Loucy (cell line): ENCODE measurements around the gene POU5F1.

Experiments
- H2AFZ ChIP-seq: fragments of 200-600 bp; sonication (generic); 2 replicates; pipeline ENCODE4 v1.6.0; 2016; ENCODE audit warnings: antibody characterized with exemption, mild to moderate bottlenecking, low read length, moderate library complexity
- H3F3A ChIP-seq: fragments of 200-600 bp; 2 replicates; pipeline ENCODE4 v1.6.0; 2016; ENCODE audit warnings: antibody characterized with exemption, low read depth, mild to moderate bottlenecking
- H3K27me3 ChIP-seq: fragments of 200-600 bp; sonication (generic); 2 replicates; pipeline ENCODE4 v1.6.1; 2014; ENCODE audit warnings: low read length, mild to moderate bottlenecking; ENCODE audit not compliant: insufficient read depth, poor library complexity, severe bottlenecking
- H3K36me3 ChIP-seq: fragments of 200-600 bp; sonication (generic); 2 replicates; pipeline ENCODE4 v1.6.1; 2016; ENCODE audit warnings: low read length; ENCODE audit not compliant: insufficient read depth
- H3K4me1 ChIP-seq: fragments of 200-600 bp; sonication (generic); 2 replicates; pipeline ENCODE4 v1.5.1; 2014; ENCODE audit warnings: low read length, mild to moderate bottlenecking; ENCODE audit not compliant: insufficient read depth, poor library complexity, severe bottlenecking
- H3K4me2 ChIP-seq: fragments of 200-600 bp; sonication (generic); 2 replicates; pipeline ENCODE4 v1.6.0; 2014; ENCODE audit warnings: antibody characterized with exemption, low read length, low read depth, mild to moderate bottlenecking; ENCODE audit not compliant: poor library complexity, severe bottlenecking
- H3K4me3 ChIP-seq: fragments of 200-600 bp; sonication (generic); 2 replicates; pipeline ENCODE4 v1.5.1; 2014; ENCODE audit warnings: low read length, mild to moderate bottlenecking, mixed read lengths; ENCODE audit not compliant: poor library complexity, severe bottlenecking
- H3K79me2 ChIP-seq: fragments of 200-600 bp; sonication (generic); 2 replicates; pipeline ENCODE4 v1.6.1; 2014; ENCODE audit warnings: low read length; ENCODE audit not compliant: insufficient read depth
- H3K9ac ChIP-seq: fragments of 200-600 bp; sonication (generic); 2 replicates; pipeline ENCODE4 v1.6.0; 2014; ENCODE audit warnings: mild to moderate bottlenecking, low read depth, low read length, moderate library complexity; ENCODE audit not compliant: poor library complexity, severe bottlenecking
- H3K9me2 ChIP-seq: fragments of 200-600 bp; sonication (generic); replicated peaks from 2 replicates; pipeline ENCODE4 v1.6.1; 2016; ENCODE audit warnings: low read depth, low read length, mixed read lengths
- H3K9me3 ChIP-seq: fragments of 200-600 bp; sonication (generic); 2 replicates; pipeline ENCODE4 v1.6.1; 2014; ENCODE audit warnings: mild to moderate bottlenecking, antibody characterized with exemption, low read length, low read depth; ENCODE audit not compliant: insufficient read depth
- H4K20me1 ChIP-seq: fragments of 200-600 bp; sonication (generic); 2 replicates; pipeline ENCODE4 v1.6.0; 2014; ENCODE audit warnings: antibody characterized with exemption, low read length, mild to moderate bottlenecking; ENCODE audit not compliant: insufficient read depth, poor library complexity, severe bottlenecking
- EZH2phosphoT487 ChIP-seq: fragments of 200-600 bp; IDR thresholded peaks from 2 replicates; pipeline ENCODE4 v1.6.1; 2018; ENCODE audit warnings: antibody characterized with exemption, mild to moderate bottlenecking, moderate library complexity, borderline replicate concordance
- TF ChIP-seq, protein P1 (sequence below): fragments of 200-600 bp; sonication (generic); conservative IDR thresholded peaks from 2 replicates; pipeline ENCODE4 v1.5.1; 2014; ENCODE audit warnings: mild to moderate bottlenecking, antibody characterized with exemption, low read length

POU5F1 gene

GRCh38 chr6:31140643-31141042 lies 29.8 kb downstream of the POU5F1 start:
- H3K36me3 ChIP-seq, result no peaks in the 10 kb centered on the region
- no peaks in the 10 kb centered on the region for H3K79me2 ChIP-seq
- no peaks in the 10 kb centered on the region for H4K20me1 ChIP-seq
- H3K9ac ChIP-seq, result no peak overlapping the region
- no peak overlapping the region for H2AFZ ChIP-seq
- H3K4me2 ChIP-seq, result no peak overlapping the region
- H3K4me3 ChIP-seq, result no peak overlapping the region
- no peaks in the 10 kb centered on the region for H3K9me3 ChIP-seq
- H3F3A ChIP-seq, result no peaks in the 10 kb centered on the region
- no peaks in the 10 kb centered on the region for H3K27me3 ChIP-seq
- TF ChIP-seq EZH2phosphoT487, result no peak
- TF ChIP-seq, protein P1, sequence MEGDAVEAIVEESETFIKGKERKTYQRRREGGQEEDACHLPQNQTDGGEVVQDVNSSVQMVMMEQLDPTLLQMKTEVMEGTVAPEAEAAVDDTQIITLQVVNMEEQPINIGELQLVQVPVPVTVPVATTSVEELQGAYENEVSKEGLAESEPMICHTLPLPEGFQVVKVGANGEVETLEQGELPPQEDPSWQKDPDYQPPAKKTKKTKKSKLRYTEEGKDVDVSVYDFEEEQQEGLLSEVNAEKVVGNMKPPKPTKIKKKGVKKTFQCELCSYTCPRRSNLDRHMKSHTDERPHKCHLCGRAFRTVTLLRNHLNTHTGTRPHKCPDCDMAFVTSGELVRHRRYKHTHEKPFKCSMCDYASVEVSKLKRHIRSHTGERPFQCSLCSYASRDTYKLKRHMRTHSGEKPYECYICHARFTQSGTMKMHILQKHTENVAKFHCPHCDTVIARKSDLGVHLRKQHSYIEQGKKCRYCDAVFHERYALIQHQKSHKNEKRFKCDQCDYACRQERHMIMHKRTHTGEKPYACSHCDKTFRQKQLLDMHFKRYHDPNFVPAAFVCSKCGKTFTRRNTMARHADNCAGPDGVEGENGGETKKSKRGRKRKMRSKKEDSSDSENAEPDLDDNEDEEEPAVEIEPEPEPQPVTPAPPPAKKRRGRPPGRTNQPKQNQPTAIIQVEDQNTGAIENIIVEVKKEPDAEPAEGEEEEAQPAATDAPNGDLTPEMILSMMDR, result no peak
- no peaks in the 10 kb centered on the region for H3K9me2 ChIP-seq
- peaks cover 3% of the 10 kb centered on the region for H3K4me1 ChIP-seq

GRCh38 chr6:31139599-31139998 lies 30.9 kb downstream of the POU5F1 start:
- Histone ChIP-seq H3K9ac (no peak overlapping the region), H3K27me3 (no peaks in the 10 kb centered on the region), H2AFZ (no peak overlapping the region), H3K4me2 (no peak overlapping the region), H3F3A (no peaks in the 10 kb centered on the region), H4K20me1 (no peaks in the 10 kb centered on the region), H3K4me3 (no peak overlapping the region), H3K36me3 (no peaks in the 10 kb centered on the region), H3K4me1 (peaks cover 3% of the 10 kb centered on the region), H3K79me2 (no peaks in the 10 kb centered on the region), H3K9me2 (no peaks in the 10 kb centered on the region), H3K9me3 (no peaks in the 10 kb centered on the region)
- no peak for TF ChIP-seq EZH2phosphoT487
- TF ChIP-seq, protein P1, result no peak

GRCh38 chr6:31138982-31139381 lies 31.5 kb downstream of the POU5F1 start, which contains the start of gene PSORS1C2:
Gene PSORS1C2, minus strand, starts transcription at chr6:31139066. Its CDS starts 40 bp downstream, at chr6:31139026.
- peak within 1 kb of the TSS; percentile 64 for H2AFZ ChIP-seq
- no peak within 1 kb of the TSS for H3K4me3 ChIP-seq

More at GRCh38 chr6:31138982-31139381, 31.5 kb downstream of the POU5F1 start, which contains the start of gene PSORS1C2:
- no peaks in the 10 kb centered on the region for H4K20me1 ChIP-seq
- no peaks in the 10 kb centered on the region for H3F3A ChIP-seq
- TF ChIP-seq, protein P1, result no peak
- TF ChIP-seq EZH2phosphoT487, result no peak
- H3K9me2 ChIP-seq, result no peaks in the 10 kb centered on the region
- peak within 1 kb of the TSS; percentile 31 for H3K9ac ChIP-seq
- H3K27me3 ChIP-seq, result no peaks in the 10 kb centered on the region
- no peaks in the 10 kb centered on the region for H3K79me2 ChIP-seq
- no peaks in the 10 kb centered on the region for H3K9me3 ChIP-seq
- H3K4me1 ChIP-seq, result peaks cover 3% of the 10 kb centered on the region
- no peaks in the 10 kb centered on the region for H3K36me3 ChIP-seq
- H3K4me2 ChIP-seq, result peak within 1 kb of the TSS; percentile 59
